ENCODE data around the gene S100A5.

- TF ChIP-seq ZNF592 (IDR thresholded peaks at IDR 0.05): no peak
- TF ChIP-seq, protein P1, sequence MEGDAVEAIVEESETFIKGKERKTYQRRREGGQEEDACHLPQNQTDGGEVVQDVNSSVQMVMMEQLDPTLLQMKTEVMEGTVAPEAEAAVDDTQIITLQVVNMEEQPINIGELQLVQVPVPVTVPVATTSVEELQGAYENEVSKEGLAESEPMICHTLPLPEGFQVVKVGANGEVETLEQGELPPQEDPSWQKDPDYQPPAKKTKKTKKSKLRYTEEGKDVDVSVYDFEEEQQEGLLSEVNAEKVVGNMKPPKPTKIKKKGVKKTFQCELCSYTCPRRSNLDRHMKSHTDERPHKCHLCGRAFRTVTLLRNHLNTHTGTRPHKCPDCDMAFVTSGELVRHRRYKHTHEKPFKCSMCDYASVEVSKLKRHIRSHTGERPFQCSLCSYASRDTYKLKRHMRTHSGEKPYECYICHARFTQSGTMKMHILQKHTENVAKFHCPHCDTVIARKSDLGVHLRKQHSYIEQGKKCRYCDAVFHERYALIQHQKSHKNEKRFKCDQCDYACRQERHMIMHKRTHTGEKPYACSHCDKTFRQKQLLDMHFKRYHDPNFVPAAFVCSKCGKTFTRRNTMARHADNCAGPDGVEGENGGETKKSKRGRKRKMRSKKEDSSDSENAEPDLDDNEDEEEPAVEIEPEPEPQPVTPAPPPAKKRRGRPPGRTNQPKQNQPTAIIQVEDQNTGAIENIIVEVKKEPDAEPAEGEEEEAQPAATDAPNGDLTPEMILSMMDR (IDR thresholded peaks at IDR 0.05 in 2 of 3, conservative IDR thresholded peaks at IDR 0.05 in 1 of 3; ENCODE audit: insufficient read depth in 2 of 3, low read depth in 1 of 3, low read length in 3 of 3): no peak
- TF ChIP-seq, protein P2, sequence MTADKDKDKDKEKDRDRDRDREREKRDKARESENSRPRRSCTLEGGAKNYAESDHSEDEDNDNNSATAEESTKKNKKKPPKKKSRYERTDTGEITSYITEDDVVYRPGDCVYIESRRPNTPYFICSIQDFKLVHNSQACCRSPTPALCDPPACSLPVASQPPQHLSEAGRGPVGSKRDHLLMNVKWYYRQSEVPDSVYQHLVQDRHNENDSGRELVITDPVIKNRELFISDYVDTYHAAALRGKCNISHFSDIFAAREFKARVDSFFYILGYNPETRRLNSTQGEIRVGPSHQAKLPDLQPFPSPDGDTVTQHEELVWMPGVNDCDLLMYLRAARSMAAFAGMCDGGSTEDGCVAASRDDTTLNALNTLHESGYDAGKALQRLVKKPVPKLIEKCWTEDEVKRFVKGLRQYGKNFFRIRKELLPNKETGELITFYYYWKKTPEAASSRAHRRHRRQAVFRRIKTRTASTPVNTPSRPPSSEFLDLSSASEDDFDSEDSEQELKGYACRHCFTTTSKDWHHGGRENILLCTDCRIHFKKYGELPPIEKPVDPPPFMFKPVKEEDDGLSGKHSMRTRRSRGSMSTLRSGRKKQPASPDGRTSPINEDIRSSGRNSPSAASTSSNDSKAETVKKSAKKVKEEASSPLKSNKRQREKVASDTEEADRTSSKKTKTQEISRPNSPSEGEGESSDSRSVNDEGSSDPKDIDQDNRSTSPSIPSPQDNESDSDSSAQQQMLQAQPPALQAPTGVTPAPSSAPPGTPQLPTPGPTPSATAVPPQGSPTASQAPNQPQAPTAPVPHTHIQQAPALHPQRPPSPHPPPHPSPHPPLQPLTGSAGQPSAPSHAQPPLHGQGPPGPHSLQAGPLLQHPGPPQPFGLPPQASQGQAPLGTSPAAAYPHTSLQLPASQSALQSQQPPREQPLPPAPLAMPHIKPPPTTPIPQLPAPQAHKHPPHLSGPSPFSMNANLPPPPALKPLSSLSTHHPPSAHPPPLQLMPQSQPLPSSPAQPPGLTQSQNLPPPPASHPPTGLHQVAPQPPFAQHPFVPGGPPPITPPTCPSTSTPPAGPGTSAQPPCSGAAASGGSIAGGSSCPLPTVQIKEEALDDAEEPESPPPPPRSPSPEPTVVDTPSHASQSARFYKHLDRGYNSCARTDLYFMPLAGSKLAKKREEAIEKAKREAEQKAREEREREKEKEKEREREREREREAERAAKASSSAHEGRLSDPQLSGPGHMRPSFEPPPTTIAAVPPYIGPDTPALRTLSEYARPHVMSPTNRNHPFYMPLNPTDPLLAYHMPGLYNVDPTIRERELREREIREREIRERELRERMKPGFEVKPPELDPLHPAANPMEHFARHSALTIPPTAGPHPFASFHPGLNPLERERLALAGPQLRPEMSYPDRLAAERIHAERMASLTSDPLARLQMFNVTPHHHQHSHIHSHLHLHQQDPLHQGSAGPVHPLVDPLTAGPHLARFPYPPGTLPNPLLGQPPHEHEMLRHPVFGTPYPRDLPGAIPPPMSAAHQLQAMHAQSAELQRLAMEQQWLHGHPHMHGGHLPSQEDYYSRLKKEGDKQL (CRISPR knock-in tag; IDR thresholded peaks at IDR 0.05; ENCODE audit: borderline replicate concordance): no peak
- no peak for TF ChIP-seq RAD21 (CRISPR knock-in tag; conservative IDR thresholded peaks at IDR 0.05 in 1 of 2, IDR thresholded peaks at IDR 0.05 in 1 of 2)
- TF ChIP-seq CBFB (CRISPR knock-in tag; IDR thresholded peaks at IDR 0.05): no peak
- no peak for TF ChIP-seq PHF21A (IDR thresholded peaks at IDR 0.05; ENCODE audit: borderline replicate concordance, low read depth)
- TF ChIP-seq PHTF2 (CRISPR knock-in tag; IDR thresholded peaks at IDR 0.05): no peak
- TF ChIP-seq, protein P3, sequence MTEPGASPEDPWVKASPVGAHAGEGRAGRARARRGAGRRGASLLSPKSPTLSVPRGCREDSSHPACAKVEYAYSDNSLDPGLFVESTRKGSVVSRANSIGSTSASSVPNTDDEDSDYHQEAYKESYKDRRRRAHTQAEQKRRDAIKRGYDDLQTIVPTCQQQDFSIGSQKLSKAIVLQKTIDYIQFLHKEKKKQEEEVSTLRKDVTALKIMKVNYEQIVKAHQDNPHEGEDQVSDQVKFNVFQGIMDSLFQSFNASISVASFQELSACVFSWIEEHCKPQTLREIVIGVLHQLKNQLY (CRISPR knock-in tag; conservative IDR thresholded peaks at IDR 0.05): no peak
- no peak for TF ChIP-seq E2F1 (CRISPR knock-in tag; IDR thresholded peaks at IDR 0.05)
- TF ChIP-seq CHD2 (IDR thresholded peaks at IDR 0.05; ENCODE audit: low read depth, low read length): no peak
- TF ChIP-seq RBM22 (IDR thresholded peaks at IDR 0.05; ENCODE audit: low read depth, low read length, poor library complexity, severe bottlenecking): no peak
Observed at GRCh38 chr1:153560771-153561465, 20.2 kb upstream of the S100A5 start.

Data from K562 (cell line).